BJ (cell line): Measurements from ENCODE around the gene KCNQ1. TPM values are rescaled to one million over a fixed set of nuclear protein-coding genes. Genes with fewer than 3 reads are reported as not detected.

Experiments used
- CTCF ChIA-PET: fragments of 350-600 bp; formaldehyde crosslinking; extraction: SDS; loops from one replicate; lab custom pipeline; 2021; ENCODE audit warnings: antibody characterized with exemption, inconsistent platforms; lab: Yijun Ruan, JAX
- POLR2A ChIA-PET: fragments of 300-600 bp; sonication (Branson Sonifier 250); formaldehyde crosslinking; extraction: SDS; loops from one replicate; lab custom pipeline; 2021; ENCODE audit warnings: antibody characterized with exemption; lab: Charles Lee
- DNase-seq: peaks from one replicate; pipeline ENCODE4 v3.0.0-alpha.2; 2011; ENCODE audit warnings: low read depth
- H3K27me3 ChIP-seq: 2 replicates; pipeline ENCODE4 v1.6.0; 2011; ENCODE audit warnings: low read length; ENCODE audit not compliant: control insufficient read depth, insufficient read depth
- H3K36me3 ChIP-seq: 2 replicates; pipeline ENCODE4 v1.5.1; 2011; ENCODE audit warnings: low read length; ENCODE audit not compliant: control insufficient read depth, insufficient read depth
- H3K4me3 ChIP-seq: 2 replicates; pipeline ENCODE4 v1.5.1; 2011; ENCODE audit warnings: low read depth, mild to moderate bottlenecking, control low read depth, low read length
- polyA plus RNA-seq: library from polyadenylated mRNA; depleted of rRNA; stranded (reverse); fragments of >200 nt; gene quantifications from 2 replicates; pipeline ENCODE4 v1.2.3, GENCODE V29; 2011
- TF ChIP-seq, protein P1 (sequence below): IDR thresholded peaks from 2 replicates; pipeline ENCODE4 v1.5.1; 2011; ENCODE audit warnings: low read depth, mild to moderate bottlenecking, control low read depth, inconsistent platforms, low read length, moderate library complexity; ENCODE audit not compliant: insufficient read depth

Gene KCNQ1
- polyA plus RNA-seq, 1 experiment, result not detected

DNA sequence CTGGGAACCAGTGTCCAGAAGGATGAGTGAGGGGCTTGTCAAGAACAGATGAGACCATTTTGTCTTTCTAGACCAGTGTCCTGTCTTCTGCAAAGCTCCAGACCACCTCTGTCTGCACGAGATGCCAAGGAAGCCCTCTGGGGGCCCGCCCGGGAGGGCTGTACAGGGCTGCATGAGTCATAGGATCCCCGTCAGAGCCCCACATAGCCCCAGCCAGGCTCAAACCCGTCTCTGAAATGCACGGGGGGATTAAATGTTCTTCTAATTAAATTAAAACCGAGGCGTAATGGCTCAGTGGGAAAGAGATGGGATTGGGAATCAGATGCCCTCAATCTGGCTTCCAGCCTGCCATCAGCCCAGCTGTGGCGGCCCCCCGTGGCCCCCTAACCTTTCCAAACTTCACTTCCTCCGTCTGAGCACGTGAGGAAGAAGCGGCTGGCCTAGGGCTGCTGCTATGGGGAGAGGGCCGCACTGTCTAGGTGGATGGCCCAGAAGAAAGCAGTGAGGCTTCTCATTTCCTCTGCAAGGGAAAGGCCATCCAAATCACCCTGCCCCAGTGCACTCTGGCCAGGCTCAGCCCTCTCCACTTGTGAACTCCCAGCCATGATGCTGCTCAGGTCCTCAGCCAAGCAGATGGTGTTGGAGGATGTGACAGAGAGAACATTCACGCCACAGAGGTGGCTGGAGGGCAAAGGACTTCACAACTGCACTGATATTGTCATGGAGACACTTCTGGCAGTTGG is 222.2 kb downstream of the KCNQ1 start:
- DNase-seq, result no peak
- H3K27me3 ChIP-seq, result no peaks in the 10 kb centered on the region; the same call in 1 of the 2 replicates
- TF ChIP-seq, protein P1, sequence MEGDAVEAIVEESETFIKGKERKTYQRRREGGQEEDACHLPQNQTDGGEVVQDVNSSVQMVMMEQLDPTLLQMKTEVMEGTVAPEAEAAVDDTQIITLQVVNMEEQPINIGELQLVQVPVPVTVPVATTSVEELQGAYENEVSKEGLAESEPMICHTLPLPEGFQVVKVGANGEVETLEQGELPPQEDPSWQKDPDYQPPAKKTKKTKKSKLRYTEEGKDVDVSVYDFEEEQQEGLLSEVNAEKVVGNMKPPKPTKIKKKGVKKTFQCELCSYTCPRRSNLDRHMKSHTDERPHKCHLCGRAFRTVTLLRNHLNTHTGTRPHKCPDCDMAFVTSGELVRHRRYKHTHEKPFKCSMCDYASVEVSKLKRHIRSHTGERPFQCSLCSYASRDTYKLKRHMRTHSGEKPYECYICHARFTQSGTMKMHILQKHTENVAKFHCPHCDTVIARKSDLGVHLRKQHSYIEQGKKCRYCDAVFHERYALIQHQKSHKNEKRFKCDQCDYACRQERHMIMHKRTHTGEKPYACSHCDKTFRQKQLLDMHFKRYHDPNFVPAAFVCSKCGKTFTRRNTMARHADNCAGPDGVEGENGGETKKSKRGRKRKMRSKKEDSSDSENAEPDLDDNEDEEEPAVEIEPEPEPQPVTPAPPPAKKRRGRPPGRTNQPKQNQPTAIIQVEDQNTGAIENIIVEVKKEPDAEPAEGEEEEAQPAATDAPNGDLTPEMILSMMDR, result no peak
- no peak overlapping the region for H3K4me3 ChIP-seq
- POLR2A ChIA-PET, result no interaction called here
- H3K36me3 ChIP-seq, result peaks cover 8% of the 10 kb centered on the region
- CTCF ChIA-PET, result interaction anchor here (0.6 kb wide), 1 partner anchor 230 kb away, joined by 3 read pairs; no protein-coding TSS in a partner anchor

DNA sequence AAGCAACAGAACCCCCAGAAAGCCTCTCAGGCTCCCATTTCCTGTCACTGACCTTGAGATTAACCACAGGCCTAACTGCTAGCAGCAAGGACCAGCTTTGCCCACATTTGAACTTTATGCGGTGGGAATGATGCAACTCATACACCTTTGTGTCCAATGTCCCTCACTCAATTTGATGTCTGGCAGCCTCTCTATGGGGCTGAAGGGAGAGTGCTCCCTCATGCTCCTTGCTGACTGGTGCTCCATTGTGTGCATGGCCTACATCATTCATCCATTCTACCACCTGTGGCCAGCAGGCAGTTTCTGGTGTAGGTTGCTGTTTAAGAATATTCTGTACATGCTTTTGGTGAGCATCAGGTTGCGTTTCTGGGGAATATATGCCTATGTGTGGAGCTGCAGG is 223.1 kb downstream of the KCNQ1 start:
- POLR2A ChIA-PET, result no interaction called here
- Histone ChIP-seq H3K36me3 (peaks cover 7% of the 10 kb centered on the region), H3K27me3 (no peaks in the 10 kb centered on the region; the same call in 1 of the 2 replicates), H3K4me3 (no peak overlapping the region)
- DNase-seq, result no peak
- CTCF ChIA-PET, result interaction anchor here (0.6 kb wide), 1 partner anchor 229 kb away, joined by 3 read pairs; no protein-coding TSS in a partner anchor
- TF ChIP-seq, protein P1, result no peak

DNA sequence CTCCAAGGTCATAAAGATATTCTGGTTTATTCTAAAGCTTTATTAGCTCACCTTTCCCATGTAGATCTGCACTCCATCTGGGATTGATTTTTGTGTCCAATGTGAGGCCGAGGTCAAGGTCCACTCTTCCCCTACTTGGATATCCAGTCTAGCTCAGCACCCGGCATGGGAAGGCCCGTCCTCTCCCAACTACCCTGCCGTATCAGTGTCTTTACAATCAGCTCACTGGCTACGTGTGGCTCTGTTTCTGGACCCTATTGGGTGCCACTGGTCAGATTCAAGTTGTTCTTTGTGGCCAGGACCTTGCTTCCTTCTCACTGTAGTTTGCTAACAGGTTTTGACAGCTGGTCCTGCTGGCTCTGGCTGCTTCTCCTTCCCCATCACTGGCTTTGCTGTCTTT is 224.1 kb downstream of the KCNQ1 start:
- H3K36me3 ChIP-seq, result peaks cover 4% of the 10 kb centered on the region
- no peak for DNase-seq
- CTCF ChIA-PET, result no interaction called here
- H3K4me3 ChIP-seq, result no peak overlapping the region
- H3K27me3 ChIP-seq, result no peaks in the 10 kb centered on the region; the same call in 1 of the 2 replicates
- TF ChIP-seq, protein P1, result no peak
- POLR2A ChIA-PET, result no interaction called here

DNA sequence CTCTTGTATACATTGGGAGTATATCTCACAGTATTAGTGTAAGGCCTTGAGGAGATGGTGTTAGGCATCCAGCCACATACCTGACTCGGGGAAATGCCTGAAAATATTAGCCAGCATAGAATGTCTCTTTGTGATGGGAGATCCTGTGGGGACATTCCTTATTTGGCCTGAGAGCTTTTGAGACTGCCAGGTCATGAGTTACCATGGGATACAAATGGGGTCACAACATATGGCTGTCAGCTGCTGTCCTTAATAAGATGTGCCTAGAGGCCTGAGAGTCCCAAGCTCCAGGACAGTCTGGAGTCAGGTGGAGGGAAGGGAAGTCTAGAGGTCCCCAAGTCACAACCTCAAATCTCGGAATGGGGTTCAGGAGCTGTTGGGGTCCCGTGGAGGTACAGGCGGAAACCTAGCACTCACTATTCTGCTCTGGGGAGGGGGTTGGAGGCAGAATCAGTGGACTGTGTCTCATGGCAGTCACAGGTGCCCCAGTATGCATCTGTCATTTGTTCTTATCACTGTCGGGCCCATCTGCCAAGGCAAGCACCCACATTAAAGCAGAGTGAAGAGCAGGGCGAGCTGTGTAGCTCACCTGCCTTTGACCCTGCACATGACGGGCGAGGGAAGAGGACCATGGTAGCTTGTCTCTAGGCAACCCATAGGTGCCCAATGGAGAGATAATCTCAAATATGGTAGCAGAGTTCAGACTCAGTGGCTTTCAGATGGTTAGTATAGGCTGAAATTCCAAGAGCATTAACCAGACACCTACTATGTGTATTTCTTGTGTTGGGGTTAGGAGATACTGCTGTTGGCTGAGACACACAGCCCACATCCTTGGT is 225.0 kb downstream of the KCNQ1 start:
- no peaks in the 10 kb centered on the region; the same call in 1 of the 2 replicates for H3K27me3 ChIP-seq
- DNase-seq, result no peak
- H3K4me3 ChIP-seq, result no peak overlapping the region
- peaks cover 4% of the 10 kb centered on the region for H3K36me3 ChIP-seq
- ChIA-PET POLR2A (no interaction called here), CTCF (no interaction called here)
- TF ChIP-seq, protein P1, result no peak

DNA sequence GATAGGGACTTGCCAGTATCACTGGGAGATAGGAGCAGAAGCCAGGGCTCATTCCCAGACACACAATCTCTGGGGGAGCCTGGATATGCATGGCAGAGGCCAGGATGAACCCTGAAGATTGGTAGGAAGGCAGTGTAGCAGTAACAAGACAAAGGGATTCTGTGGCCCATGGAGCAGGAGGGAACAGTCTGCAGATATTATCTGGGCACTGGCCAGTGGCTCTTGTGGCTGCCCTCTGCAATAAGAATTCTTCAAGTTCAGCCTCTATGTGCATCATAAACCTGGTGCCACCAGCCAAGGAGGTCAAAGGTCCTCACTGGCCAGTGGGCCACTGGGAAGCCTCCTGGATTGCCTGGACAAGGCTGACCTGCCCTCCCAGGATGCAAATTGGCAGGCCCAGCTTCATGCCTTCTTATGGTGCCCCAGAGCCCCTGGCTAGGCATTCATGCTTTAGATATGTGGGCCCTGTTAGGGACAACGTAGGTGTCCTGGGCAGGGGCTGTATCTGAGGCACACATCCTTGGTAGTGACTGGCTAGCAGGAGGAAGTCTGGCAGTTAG is 225.8 kb downstream of the KCNQ1 start:
- Histone ChIP-seq H3K4me3 (no peak overlapping the region), H3K27me3 (no peaks in the 10 kb centered on the region; the same call in 1 of the 2 replicates), H3K36me3 (peaks cover 4% of the 10 kb centered on the region)
- no peak for DNase-seq
- ChIA-PET CTCF (no interaction called here), POLR2A (no interaction called here)
- TF ChIP-seq, protein P1, result no peak
